GM21367 (cell line): ENCODE results near the gene KAZN.

Source experiments
- ATAC-seq: cut with Tn5 transposase; IDR thresholded peaks from one replicate; pipeline ENCODE4 v1.9.1; 2021; ENCODE audit not compliant: unreplicated experiment

The KAZN gene

DNA sequence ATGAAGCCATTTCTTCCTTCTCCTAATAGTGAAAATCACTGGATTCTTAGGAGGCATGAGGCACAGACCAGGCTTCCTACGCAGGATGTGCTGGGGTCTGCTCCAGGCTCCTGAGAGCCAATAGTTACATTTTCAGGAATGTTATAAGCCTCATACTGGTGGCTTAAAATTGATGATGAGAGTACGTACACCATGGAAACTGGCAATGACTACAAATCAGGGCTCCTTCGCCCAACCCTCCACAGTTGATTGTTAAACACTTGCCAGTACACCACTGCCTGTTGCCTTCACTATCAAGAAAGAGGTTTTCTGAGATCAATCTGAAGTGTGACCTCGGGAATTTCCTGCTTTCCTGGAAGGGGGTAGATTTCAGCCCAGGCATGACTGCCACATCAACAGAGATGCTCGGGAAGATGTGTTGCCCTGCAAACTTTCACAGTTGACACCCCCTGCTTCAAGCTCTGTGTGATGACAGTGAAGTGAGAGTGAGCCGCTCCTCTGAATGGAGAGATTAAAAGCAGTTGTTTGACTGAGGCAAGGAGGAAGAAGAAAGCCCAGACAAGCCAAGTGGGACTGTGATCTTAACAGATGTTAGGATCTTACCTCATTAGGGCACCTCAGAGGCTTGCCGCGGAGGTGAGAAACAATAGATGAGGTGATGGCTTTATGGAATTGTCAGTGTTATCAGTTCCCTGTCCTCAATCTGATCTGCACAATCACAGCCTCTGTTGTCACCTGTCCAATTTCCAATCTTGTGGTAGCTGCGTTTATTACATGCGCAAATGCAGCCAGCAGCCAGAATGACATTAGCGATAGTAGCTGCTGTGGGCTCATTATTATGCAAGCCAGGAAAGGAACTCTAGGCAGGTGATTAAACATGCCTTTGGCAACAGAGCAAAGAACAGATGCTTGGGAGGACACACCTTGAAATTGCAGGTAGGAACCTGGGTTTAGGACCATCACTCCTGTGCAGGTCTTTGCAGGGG lies 277.3 kb downstream of the KAZN start:
- ATAC-seq: no peak

GRCh38 chr1:14876747-14877146 lies 278.3 kb downstream of the KAZN start:
- no peak for ATAC-seq

GRCh38 chr1:14877224-14877623 lies 278.7 kb downstream of the KAZN start:
- ATAC-seq: no peak

DNA sequence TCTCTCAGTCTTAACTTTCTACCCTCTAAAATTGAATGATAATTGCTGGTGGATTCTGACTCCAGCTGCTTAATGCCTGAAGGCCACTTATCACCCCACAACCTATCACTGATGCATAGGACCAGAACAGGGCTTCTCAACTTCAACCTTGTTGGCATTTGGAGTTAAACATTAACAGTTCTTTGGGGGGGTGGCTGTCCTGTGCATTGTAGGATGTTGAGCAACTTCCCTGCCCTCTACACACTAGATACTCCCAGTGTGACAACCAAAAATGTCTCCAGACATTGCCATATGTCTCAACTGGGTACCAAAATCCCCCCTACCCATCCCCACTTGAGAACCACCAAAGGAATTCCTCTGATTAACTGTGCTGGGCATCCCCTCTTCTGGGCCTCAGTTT lies 279.6 kb downstream of the KAZN start:
- no peak for ATAC-seq

DNA sequence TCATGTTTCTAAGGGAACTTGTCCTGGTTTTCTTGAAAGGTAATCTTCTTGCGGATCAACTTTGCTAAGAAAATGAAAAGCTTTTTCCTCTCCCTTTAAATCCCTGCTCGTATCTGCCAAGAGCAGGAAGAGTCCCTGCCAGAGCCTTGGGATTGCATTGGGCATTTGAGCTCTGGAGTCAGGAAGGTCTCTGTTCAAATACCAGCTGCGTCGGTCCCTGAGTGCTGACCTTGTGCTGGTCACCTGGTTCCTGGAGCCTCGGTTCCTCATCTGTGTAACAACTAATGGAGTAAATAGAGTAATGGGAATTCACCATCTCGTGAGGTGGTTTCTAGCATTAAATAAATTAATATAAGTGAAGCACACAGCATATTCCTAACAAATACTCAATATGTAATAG lies 280.5 kb downstream of the KAZN start:
- no peak for ATAC-seq

- ATAC-seq: no peak
These were observed 282.2 kb downstream of the KAZN start for GRCh38 chr1:14880456-14881316.

DNA sequence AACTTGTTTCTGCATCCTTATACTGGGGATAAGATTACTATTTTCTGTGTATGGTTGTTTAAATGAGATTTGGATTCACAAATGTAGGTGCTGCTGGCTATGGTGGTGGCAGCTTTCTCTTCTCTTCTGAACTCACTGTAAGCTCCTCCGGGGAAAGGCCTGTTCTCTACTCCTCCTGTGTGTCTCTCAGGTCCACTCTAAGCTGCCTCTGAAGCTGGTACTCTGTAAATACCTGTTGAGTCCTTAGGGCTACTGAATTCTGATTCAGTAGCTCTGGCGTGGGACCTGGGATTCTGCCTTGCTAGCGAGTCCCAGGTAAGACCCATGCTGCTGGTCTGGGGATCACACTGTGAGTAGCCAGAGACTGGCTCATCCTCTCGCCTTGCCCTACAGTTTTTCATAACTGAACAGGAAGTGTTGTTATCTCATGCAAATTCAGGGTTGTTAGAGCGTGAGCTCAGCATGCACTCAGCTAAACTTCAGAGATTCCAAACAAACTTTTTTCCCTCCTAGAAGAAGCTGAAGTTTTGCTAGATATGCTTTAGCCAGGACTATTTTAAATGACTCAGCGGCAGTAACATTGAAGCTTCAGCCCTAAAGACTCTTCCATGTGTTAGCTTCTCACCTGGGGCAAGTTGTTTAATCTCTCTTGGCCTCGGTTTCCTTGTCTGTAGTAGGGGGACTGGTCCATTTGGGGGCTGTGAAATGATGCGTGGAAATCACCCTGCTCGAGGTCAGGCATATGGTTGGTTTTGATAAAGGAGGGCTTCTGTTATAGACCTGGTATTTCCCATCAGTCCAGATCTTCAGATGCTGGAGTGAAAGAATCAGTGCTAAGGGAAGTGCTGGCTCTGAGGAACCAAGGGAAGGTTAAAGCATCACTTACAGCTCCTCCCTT lies 283.5 kb downstream of the KAZN start:
- peak; percentile 80 for ATAC-seq

DNA sequence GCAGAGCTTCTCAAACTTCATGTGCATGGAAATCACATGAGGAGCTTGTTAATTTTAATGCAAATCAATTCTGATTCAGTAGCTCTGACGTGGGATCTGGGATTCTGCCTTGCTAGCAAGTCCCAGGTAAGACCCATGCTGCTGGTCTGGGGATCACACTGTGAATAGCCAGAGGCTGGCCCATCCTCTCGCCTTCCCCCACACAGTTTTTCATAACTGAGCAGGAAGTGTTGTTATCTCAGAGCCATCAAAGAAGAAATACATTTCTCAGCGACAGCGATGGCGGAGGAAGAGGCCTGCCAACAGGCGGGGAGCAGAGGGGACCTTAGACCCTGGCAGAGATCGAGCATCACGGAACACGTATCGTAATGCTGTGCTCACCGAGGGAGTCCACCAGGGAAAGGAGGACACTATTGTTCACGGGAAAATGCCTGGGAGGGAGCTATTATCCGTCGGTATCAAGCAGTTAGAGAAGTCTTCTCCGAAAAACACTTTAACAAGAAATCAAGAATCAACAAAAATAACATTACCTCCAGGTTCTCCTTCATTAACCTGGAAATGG lies 286.2 kb downstream of the KAZN start:
- no peak for ATAC-seq

GRCh38 chr1:14887044-14887566 lies 288.6 kb downstream of the KAZN start:
- no peak for ATAC-seq

GRCh38 chr1:14887764-14888350 lies 289.4 kb downstream of the KAZN start:
- no peak for ATAC-seq

- ATAC-seq: no peak
These were observed 289.9 kb downstream of the KAZN start for GRCh38 chr1:14888374-14888773.

- ATAC-seq: no peak
These were observed 291.4 kb downstream of the KAZN start for GRCh38 chr1:14889825-14890440.

DNA sequence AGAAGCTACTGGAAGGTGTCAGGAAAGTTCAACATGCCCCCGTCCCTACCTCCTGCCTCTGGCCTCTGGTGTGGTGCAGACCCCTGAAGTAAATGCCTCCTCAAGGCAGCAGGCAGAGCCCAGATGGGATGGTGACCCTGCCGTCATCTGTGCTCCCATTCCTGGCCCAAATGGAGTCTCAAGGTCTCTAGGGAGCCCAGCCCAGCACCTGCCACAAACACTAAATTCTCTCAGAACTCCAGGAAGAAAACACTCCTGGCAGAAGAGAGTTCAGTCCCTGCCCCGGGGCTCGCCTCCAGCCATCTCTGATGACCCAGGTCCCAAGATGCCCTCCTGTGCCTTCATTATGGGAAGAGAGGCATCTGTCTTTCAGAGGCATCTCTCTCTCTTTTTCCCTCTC lies 293.5 kb downstream of the KAZN start:
- ATAC-seq: no peak

DNA sequence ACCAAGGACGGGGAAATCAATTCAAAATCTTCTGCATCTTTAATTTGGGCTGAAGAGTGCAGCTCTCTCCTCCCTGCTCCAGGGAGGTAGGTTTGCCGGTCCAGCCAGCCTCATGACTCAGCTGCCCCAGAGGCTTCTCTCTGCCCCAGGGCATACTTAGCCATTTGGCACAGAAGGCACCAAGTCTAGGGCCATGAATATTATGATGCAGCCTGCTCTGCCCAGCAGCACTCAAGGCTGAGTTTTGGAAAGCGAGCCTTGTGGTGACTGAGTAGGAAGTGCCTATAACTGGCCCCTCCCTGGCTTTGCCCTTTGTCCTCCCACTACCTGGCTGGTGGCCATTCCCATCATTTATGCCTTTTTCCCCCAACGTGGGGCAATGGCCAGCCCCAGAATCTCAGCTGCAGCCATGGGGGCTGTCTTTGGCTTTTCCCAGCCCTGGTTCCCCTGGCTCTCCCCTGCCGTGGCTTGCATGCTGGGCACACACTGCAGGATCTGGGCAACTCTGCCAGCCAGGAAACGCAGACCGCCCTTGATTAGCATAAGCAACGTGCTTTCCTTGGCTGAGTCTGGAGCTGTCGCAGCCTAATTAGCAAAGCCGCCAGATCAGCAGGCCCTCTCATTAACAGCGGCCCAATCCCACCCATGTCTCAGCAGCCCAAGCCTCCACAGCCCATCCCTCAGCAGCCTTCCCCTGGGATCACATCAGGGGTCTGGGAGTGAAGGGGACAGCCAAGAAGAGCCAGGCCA lies 296.5 kb downstream of the KAZN start:
- ATAC-seq: no peak

DNA sequence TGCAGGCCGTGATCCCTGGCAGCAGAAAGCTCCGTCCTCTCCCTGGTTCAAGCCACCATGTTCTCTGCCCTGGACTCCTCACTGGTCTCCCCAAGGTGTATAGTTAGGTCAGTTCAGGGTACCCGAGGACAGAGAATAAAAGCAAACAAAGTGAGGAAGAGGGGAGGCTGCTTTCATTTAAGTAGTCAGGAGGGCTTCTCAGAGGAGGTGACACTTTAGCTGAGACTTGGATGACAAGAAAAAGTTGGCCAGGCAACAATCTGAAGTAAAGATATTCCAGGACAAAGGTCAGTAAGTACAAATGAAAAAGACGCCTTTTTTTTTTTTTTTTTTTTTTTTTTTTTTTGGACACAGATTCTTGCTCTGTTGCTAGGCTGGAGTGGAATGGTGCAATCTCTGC lies 297.2 kb downstream of the KAZN start:
- no peak for ATAC-seq

GRCh38 chr1:14896381-14897079 lies 298.0 kb downstream of the KAZN start:
- ATAC-seq: no peak

DNA sequence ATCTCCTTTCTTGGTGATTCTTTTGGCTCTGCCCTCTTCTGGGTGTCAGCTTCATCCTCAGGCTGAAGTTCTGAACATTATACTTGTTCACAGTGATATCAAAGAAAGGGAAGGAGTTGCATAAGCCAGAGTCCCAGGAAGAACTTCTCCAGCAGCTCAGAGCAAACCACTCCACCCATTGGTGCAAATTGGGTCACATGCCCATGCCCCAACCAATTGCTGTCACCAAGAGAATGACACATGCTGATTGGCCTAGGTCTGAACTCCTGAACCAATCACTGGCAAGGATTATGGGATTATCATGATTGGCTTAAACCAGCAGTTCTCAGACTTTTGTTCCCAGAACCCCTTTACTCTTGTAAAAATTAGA lies 298.6 kb downstream of the KAZN start:
- no peak for ATAC-seq

- no peak for ATAC-seq
These were observed 299.1 kb downstream of the KAZN start for GRCh38 chr1:14897547-14897946.
